K562 (cell line): ENCODE measurements around the gene TMC1. TPM values are rescaled to one million over a fixed set of nuclear protein-coding genes. Genes with fewer than 3 reads are reported as not detected.
A peak's percentile ranks its signal among the peaks of the same experiment; 100 is the strongest.

ENCODE experiments used
- PCBP1 ChIP-seq: fragments of 200-400 bp; formaldehyde crosslinking; IDR thresholded peaks from 2 replicates; pipeline ENCODE4 v1.6.1; 2018; ENCODE audit warnings: mild to moderate bottlenecking, low read depth, low read length; ENCODE audit not compliant: poor library complexity, severe bottlenecking
- RAD21 ChIP-seq, 2 experiments: fragments of 250-450 bp in 1 of 2; fragments of 450-650 bp in 1 of 2; sonication (Bioruptor Pico) in 1 of 2; formaldehyde crosslinking in 1 of 2; IDR thresholded peaks in 1 of 2; conservative IDR thresholded peaks in 1 of 2; 2 replicates each; pipeline versions ENCODE4 v1.4.0 to v1.8.0; 2020 to 2022; ENCODE audit warnings: mild to moderate bottlenecking in 2 of 2, moderate library complexity in 1 of 2
- STAG1 ChIP-seq: sonication (generic); formaldehyde crosslinking; IDR thresholded peaks from 2 replicates; pipeline ENCODE4 v1.5.0; 2020; ENCODE audit warnings: missing genetic modification reagents, borderline replicate concordance
- ZNF232 ChIP-seq: sonication (generic); formaldehyde crosslinking; IDR thresholded peaks from 2 replicates; pipeline ENCODE4 v1.8.0; 2022; ENCODE audit warnings: mild to moderate bottlenecking, missing genetic modification reagents
- ZZZ3 ChIP-seq: fragments of 450-650 bp; IDR thresholded peaks from 2 replicates; pipeline ENCODE4 v1.6.1; 2016; ENCODE audit warnings: antibody characterized with exemption, mild to moderate bottlenecking, moderate library complexity
- polyA plus RNA-seq, 8 experiments: library from polyadenylated mRNA; depleted of rRNA in 4 of 8; stranded (reverse) in 5 of 8; unstranded in 3 of 8; fragments of >200 nt; fragmentation: Nextera tagmentation in 2 of 8; fragmentation: Illumina TruSeq in 1 of 8; extraction: Ambion mirVana in 2 of 8; extraction: Trizol in 1 of 8; gene quantifications; 2 replicates each; pipeline versions ENCODE4 v1.2.1 to v1.2.3, GENCODE V29; 2011 to 2014; ENCODE audit warnings: inconsistent platforms in 1 of 8, missing spikeins in 1 of 8
- total RNA-seq, 7 experiments: library from RNA; depleted of rRNA in 6 of 7; stranded (reverse); fragments of >200 nt in 6 of 7; fragmentation: Illumina TruSeq in 2 of 7; extraction: Trizol in 2 of 7; gene quantifications; 2 replicates each; pipeline versions ENCODE4 v1.2.1 to v1.2.3, GENCODE V29; 2011 to 2021; ENCODE audit warnings: low replicate concordance in 1 of 7
- TF ChIP-seq, protein P1 (sequence below): fragments of 450-650 bp; IDR thresholded peaks from 2 replicates; pipeline ENCODE4 v1.6.1; 2016; ENCODE audit warnings: mild to moderate bottlenecking
- TF ChIP-seq, protein P2 (sequence below), 2 experiments: fragments of 450-650 bp; formaldehyde crosslinking in 1 of 2; IDR thresholded peaks; 2 replicates each; pipeline versions ENCODE4 v1.4.0 to v1.6.1; 2014 to 2020; ENCODE audit warnings: mild to moderate bottlenecking in 2 of 2, borderline replicate concordance in 1 of 2, low read depth in 1 of 2
- TF ChIP-seq, protein P3 (sequence below), 2 experiments: fragments of 450-650 bp in 1 of 2; IDR thresholded peaks; 2 replicates each; pipeline ENCODE4 v1.6.1; 2011 to 2017; ENCODE audit warnings: low read depth in 2 of 2, antibody characterized with exemption in 1 of 2, borderline replicate concordance in 1 of 2, low read length in 1 of 2, mild to moderate bottlenecking in 1 of 2, mixed read lengths in 1 of 2; ENCODE audit not compliant: control insufficient read depth in 1 of 2
- TF ChIP-seq, protein P4 (sequence below): fragments of 250-450 bp; sonication (Bioruptor Pico); IDR thresholded peaks from 2 replicates; pipeline ENCODE4 v1.8.0; 2022; ENCODE audit warnings: moderate library complexity, mild to moderate bottlenecking, inconsistent platforms
- TF ChIP-seq, protein P5 (sequence below): fragments of 450-650 bp; IDR thresholded peaks from 2 replicates; pipeline ENCODE4 v1.6.1; 2016

TMC1 gene
- total and polyA plus RNA-seq, 9 of the 15 experiments (the other 6 are each of a cell fraction or from before 2014, with no cell fraction given): 0.10 to 0.15 TPM; not detected in 7

DNA sequence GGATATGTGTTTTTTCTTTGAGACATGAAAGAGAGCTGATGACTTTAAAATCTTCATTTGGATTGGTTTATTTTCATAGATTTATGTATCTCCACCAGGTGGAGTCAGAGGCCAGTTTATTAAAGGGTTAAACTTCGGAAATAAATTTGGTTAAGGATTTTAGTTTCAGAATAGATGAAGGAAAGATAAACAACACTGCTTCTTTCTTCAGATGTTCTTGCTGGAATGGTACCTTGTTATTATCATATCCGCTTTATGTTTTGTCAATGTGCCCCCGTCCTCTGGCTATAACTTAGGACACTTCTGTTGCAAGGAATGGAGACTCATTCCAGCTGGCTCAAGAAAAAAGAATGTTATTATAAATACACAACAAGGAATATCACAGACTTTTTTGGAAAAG is 350.3 kb downstream of the TMC1 start (continued):
- TF ChIP-seq, protein P1, sequence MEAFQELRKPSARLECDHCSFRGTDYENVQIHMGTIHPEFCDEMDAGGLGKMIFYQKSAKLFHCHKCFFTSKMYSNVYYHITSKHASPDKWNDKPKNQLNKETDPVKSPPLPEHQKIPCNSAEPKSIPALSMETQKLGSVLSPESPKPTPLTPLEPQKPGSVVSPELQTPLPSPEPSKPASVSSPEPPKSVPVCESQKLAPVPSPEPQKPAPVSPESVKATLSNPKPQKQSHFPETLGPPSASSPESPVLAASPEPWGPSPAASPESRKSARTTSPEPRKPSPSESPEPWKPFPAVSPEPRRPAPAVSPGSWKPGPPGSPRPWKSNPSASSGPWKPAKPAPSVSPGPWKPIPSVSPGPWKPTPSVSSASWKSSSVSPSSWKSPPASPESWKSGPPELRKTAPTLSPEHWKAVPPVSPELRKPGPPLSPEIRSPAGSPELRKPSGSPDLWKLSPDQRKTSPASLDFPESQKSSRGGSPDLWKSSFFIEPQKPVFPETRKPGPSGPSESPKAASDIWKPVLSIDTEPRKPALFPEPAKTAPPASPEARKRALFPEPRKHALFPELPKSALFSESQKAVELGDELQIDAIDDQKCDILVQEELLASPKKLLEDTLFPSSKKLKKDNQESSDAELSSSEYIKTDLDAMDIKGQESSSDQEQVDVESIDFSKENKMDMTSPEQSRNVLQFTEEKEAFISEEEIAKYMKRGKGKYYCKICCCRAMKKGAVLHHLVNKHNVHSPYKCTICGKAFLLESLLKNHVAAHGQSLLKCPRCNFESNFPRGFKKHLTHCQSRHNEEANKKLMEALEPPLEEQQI: 0 out of 2 replicates have a peak, but pooled peaks have one; percentile 14
- TF ChIP-seq RAD21 (CRISPR knock-in tag; conservative IDR thresholded peaks at IDR 0.05 in 1 of 2, IDR thresholded peaks at IDR 0.05 in 1 of 2): peak; percentile 80 to 88
- TF ChIP-seq PCBP1: no peak
- TF ChIP-seq, protein P2, sequence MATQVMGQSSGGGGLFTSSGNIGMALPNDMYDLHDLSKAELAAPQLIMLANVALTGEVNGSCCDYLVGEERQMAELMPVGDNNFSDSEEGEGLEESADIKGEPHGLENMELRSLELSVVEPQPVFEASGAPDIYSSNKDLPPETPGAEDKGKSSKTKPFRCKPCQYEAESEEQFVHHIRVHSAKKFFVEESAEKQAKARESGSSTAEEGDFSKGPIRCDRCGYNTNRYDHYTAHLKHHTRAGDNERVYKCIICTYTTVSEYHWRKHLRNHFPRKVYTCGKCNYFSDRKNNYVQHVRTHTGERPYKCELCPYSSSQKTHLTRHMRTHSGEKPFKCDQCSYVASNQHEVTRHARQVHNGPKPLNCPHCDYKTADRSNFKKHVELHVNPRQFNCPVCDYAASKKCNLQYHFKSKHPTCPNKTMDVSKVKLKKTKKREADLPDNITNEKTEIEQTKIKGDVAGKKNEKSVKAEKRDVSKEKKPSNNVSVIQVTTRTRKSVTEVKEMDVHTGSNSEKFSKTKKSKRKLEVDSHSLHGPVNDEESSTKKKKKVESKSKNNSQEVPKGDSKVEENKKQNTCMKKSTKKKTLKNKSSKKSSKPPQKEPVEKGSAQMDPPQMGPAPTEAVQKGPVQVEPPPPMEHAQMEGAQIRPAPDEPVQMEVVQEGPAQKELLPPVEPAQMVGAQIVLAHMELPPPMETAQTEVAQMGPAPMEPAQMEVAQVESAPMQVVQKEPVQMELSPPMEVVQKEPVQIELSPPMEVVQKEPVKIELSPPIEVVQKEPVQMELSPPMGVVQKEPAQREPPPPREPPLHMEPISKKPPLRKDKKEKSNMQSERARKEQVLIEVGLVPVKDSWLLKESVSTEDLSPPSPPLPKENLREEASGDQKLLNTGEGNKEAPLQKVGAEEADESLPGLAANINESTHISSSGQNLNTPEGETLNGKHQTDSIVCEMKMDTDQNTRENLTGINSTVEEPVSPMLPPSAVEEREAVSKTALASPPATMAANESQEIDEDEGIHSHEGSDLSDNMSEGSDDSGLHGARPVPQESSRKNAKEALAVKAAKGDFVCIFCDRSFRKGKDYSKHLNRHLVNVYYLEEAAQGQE (IDR thresholded peaks at IDR 0.05; ENCODE audit: borderline replicate concordance): peak; percentile 83
- TF ChIP-seq, protein P2 (CRISPR knock-in tag; IDR thresholded peaks at IDR 0.05; ENCODE audit: low read depth): no peak
- TF ChIP-seq, protein P3, sequence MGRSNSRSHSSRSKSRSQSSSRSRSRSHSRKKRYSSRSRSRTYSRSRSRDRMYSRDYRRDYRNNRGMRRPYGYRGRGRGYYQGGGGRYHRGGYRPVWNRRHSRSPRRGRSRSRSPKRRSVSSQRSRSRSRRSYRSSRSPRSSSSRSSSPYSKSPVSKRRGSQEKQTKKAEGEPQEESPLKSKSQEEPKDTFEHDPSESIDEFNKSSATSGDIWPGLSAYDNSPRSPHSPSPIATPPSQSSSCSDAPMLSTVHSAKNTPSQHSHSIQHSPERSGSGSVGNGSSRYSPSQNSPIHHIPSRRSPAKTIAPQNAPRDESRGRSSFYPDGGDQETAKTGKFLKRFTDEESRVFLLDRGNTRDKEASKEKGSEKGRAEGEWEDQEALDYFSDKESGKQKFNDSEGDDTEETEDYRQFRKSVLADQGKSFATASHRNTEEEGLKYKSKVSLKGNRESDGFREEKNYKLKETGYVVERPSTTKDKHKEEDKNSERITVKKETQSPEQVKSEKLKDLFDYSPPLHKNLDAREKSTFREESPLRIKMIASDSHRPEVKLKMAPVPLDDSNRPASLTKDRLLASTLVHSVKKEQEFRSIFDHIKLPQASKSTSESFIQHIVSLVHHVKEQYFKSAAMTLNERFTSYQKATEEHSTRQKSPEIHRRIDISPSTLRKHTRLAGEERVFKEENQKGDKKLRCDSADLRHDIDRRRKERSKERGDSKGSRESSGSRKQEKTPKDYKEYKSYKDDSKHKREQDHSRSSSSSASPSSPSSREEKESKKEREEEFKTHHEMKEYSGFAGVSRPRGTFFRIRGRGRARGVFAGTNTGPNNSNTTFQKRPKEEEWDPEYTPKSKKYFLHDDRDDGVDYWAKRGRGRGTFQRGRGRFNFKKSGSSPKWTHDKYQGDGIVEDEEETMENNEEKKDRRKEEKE (IDR thresholded peaks at IDR 0.05; ENCODE audit: borderline replicate concordance in 1 of 2, control insufficient read depth in 1 of 2, low read depth in 2 of 2, low read length in 1 of 2): no peak
- TF ChIP-seq ZZZ3: no peak
- no peak for TF ChIP-seq ZNF232
- TF ChIP-seq, protein P4, sequence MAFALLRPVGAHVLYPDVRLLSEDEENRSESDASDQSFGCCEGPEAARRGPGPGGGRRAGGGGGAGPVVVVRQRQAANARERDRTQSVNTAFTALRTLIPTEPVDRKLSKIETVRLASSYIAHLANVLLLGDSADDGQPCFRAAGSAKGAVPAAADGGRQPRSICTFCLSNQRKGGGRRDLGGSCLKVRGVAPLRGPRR: no peak
- TF ChIP-seq, protein P5, sequence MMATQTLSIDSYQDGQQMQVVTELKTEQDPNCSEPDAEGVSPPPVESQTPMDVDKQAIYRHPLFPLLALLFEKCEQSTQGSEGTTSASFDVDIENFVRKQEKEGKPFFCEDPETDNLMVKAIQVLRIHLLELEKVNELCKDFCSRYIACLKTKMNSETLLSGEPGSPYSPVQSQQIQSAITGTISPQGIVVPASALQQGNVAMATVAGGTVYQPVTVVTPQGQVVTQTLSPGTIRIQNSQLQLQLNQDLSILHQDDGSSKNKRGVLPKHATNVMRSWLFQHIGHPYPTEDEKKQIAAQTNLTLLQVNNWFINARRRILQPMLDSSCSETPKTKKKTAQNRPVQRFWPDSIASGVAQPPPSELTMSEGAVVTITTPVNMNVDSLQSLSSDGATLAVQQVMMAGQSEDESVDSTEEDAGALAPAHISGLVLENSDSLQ: no peak
- no peak for TF ChIP-seq STAG1 (CRISPR knock-in tag)
